Middle frontal gyrus (tissue), 1 donor: ENCODE data around the gene TEX52.

Experiments used
- DNase-seq: peaks from one replicate; pipeline ENCODE4 v3.0.0-alpha.2; 2015; ENCODE audit warnings: low spot score; ENCODE audit errors: extremely low spot score

The TEX52 gene

DNA sequence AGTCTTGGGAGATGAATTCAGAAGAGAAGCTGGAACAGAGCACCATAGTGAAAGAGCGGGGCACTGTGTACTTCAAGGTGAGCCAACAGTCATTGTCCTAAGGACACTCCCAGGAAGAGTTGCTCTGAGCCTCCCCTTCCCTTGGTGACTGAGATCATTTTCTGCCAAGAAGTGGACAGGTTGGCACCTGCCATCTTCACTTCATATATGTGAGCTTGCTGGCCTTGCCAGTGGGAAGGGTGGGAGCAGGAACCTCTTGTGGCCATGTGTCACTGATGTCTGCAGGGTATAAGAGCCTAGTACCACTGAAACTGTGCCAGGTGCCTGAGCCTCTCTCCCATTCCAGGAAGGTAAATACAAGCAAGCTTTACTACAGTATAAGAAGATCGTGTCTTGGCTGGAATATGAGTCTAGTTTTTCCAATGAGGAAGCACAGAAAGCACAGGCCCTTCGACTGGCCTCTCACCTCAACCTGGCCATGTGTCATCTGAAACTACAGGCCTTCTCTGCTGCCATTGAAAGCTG, 56.7 kb downstream of the TEX52 start:
- DNase-seq, result no peak
